UCSD-AML1 (cell line): ENCODE measurements around the gene SNTB2.

Experiments
- DNase-seq: peaks from one replicate; lab custom pipeline; 2025; ENCODE audit not compliant: unreplicated experiment; lab: John Stamatoyannopoulos, UW

Gene SNTB2

DNA sequence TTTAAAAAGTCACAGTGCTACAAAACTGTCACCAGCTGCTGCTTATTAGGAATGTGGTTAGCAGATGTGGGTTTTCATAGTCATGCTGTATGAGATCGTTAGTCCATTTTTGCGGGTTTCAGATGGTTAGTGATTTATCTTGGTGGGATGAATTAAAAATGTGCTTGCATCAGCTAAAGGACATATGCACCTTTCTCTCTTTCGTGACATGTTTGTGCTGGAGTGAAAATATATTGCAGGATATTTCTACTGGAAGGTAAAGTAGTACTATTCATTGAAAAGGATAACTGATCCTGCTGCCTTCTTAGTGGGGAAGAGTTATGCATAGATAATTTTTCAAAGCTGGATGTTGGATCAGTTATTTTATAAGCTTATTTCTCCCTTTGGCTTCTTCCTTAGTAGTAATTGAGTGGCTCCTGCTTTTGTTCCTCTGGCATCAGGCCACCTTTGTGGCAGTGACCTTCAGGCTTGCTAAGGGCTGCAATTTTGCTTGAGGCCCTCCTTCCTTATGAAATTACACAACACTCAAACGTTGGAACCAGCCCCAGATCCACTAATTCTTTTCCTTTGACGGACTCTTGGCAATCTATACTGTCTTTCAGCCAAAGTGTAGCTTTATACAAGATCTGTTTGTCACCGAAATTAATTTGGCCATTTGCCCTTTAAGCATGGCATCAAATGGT, 7.5 kb upstream of the SNTB2 start:
- DNase-seq = no peak

DNA sequence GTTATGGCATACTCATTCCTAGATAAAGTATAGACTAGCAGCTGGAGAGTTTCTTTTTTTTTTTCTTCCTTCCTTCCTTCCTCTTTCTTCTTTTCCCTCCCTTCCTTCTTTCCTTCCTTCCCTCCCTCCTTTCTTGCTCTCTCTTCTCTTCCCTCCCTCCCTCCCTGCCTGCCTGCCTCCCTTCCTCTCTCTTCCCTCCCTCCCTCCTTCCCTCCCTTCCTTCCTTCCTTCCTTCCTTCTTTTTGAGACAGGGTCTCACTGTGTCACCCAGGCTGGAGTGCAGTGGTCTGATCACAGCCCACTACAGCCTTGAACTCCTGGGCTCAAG, 7.0 kb upstream of the SNTB2 start:
- no peak for DNase-seq

DNA sequence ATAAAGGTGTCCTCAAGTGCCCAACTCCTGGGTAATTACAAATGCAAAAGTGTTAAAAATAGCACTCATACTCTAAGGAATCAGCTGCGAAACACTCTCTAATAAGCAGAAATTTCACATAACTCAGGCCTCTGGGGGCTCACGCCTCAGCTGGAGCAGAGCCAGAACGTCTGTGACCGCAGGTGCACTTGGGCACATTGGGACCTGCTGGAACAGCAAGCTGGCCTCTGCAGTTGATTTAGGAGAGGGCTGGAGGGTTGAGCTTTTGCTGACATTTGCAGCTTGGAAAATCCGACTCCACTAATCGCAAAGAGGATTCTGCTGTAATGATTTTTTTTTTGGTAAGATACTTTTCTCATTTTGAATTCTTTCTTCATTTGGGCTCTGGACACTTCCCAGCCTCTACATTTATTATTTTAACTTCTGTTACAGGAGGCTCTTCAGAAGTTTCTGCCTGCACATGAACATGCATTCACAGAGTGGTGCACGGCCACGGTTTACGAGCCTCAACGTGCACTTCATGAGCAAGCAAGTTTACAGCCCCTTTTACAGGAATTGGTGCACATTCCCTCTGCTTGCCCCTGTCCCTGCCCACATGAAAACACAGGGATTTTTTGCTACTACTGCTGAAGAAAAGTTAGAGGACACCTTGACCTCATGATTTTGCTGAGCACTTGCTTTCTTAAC, 4.1 kb upstream of the SNTB2 start:
- no peak for DNase-seq

DNA sequence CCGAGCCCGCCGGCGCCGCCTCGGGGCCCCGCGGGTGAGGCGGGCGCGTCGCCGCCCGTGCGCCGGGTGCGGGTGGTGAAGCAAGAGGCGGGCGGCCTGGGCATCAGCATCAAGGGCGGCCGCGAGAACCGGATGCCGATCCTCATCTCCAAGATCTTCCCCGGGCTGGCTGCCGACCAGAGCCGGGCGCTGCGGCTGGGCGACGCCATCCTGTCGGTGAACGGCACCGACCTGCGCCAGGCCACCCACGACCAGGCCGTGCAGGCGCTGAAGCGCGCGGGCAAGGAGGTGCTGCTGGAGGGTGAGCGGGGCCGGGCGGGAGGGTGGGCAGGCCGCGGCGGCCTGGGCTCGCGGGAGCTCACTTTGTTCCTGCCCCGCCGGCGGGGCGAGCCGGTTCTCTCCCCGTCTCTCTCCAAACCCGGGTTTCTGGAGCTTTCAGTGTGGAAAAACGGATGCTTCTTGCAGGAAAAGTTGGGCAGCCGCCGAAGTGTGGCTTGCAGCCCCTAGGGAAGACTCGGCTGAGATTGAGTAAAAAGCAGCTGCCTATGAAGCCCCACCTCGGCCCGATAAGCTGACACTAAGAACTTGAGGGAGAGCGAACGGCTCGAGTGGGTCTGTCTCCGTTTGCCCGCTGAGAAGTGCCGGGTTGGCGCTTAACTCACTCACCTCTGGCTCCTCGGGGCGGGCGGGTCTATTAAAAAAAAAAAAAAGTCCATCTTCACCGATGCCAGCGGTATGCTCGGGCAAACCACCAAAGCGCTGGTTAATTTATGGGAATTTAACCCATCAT, 677 bp downstream of the SNTB2 start:
- DNase-seq = peak; percentile 33

DNA sequence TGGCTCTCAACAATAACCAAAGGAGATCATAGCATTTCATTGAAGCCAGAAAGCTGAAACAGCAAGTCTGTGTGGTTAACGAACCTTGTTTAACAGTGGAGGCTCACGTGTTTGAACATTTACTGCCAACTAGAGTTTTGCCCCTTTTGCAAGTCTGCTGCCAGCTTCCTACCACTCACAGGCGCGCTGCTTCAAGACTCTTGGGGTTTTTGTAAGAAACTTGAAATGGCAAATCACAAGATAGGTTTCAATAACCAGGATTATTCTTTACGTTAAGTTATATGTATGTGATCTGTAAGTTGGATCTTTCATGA, 1.2 kb downstream of the SNTB2 start:
- DNase-seq = no peak

DNA sequence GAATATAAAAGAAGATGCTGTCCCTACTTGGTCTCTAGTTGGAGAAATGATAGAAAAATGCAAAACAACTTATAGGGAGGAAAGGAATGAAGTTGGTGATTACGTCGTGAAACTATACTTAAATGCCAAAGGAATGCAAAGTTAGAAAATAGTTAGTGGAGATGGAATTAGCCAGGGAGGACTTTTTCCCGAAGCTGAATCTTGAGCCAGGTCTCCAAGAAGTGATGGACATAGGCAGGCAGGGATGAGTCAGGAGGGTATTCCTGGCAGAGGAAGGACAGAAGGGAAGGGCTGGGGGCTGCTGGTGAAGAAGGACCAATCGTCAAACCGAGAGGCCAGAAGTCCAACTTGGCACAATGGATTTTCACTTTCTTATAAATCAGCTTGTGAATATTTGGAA, 1.8 kb downstream of the SNTB2 start:
- no peak for DNase-seq

DNA sequence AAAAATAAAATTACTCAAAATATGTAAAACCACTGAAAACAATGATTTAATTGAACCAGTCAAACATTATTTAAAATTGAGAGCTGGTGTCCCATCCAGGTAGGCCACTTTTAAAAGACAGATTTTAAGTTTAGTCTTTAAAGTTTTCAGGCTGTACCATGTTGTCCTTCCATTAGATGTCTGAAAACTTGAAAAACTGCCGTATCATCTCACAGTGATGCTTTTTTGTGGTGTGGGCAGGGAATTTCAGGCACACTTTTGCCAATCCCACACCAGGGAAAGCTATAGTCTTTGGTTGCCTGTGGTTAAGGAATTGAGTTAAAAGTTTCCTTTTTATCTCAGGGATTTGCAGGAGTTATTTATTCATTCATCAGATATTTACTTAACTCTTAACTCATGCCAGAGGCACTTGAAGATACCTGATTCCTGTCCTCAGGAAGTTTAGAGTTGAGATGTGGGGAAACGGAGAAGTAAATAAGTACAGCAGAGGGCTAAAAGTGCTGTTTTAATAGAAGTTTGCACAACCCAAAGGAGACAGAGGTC, 3.2 kb downstream of the SNTB2 start:
- no peak for DNase-seq

DNA sequence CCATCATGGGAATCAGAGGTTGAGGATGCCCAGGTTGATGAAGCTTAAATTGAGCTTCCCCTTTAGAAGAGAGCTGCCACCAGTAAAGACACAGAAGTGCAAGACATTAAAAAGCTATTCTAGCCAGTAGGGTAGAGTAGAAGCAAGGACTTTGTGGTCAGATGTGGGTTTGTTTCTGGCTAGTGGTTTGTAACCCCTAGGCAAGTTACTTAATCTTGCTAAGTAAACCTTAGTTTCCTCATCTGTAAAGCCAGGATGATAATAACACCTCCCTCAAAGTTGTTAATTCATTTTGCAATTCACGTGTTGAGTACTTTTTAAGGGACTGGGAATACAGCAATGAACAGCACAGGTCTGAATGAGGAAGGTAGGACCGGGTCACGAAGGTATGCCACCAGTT, 3.6 kb downstream of the SNTB2 start:
- no peak for DNase-seq

DNA sequence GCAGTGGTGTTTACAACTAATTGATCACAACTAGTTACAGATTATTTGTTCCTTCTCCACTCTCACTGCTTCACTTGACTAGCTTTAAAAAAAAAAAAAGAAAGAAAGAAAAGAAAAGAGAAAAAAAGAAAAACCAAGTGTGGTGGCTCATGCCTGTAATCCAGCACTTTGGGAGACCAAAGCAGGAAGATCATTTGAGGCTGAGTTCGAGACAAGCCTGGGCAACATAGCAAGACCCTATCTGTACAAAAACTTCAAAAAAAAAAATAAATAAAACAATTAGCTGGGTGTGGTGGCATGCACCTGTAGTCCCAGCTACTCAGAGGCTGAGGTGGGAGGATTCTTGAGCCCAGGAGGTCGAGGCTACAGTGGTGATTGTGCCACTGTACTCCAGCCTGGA, 4.2 kb downstream of the SNTB2 start:
- DNase-seq = no peak

DNA sequence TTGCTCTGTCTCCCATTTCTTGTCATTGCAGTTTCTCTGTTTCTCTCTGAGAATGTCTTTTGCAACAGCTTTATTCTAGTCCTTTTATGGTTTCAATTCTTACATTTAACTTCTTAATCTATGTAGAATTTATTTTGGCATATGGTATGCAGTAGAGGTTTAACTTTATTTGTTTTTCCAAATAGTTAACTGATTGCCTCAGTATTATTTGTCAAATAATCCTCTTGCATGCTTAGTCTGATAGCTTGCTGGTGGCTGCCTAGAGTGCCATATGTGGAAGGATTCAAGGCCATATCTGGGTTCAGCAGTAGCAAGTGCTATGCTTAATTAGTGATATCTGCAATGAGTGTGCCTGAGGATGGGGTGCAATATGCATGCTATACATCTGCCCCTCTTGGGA, 6.9 kb downstream of the SNTB2 start:
- DNase-seq = no peak

DNA sequence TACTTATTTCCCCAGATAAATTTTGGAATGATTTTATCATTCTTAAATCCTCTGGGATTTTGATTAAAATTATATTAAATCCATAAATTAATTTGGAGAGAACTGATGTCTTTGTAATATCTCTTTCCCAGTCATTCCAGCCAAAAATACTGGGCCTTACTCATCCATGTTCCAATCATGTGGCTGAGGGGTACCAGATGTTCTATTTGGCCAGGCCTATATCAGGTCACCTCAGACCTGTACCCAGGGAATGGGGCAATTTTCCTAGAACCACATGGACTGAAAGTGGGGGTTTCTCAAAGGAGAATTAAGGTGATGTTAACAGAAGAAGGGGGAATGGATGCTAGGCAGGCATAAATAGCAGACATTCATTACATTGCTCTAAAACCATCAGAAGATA, 7.5 kb downstream of the SNTB2 start:
- no peak for DNase-seq

DNA sequence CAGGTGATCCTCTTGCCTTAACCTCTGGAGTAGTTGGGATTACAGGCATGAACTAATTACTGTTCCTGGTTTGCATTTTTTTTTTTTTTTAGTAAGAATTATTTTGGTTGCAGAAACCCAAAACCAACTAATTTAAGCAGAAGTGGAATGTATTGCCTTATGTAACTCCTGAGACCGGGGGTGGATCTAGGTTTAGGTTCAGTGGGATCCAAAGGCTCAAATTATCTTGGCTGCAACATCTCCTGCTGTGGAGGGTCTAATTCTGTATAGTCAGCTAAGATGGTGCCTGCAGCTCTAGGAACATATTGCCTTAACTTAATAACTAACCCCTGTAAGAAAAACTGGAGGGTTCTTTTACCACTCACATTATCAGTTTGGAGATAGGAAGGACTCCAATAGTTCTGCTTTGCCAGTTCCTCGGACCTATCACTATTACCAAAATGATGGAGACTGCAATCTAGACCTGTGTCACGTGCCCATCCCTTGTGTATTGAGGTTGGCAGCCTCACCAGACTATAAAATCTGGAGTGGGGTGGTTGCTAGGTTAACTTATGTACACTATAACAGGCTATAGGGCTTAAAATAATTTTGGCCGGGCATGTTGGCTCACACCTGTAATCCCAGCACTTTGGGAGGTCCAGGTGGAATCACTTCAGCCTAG, 8.5 kb downstream of the SNTB2 start:
- no peak for DNase-seq

DNA sequence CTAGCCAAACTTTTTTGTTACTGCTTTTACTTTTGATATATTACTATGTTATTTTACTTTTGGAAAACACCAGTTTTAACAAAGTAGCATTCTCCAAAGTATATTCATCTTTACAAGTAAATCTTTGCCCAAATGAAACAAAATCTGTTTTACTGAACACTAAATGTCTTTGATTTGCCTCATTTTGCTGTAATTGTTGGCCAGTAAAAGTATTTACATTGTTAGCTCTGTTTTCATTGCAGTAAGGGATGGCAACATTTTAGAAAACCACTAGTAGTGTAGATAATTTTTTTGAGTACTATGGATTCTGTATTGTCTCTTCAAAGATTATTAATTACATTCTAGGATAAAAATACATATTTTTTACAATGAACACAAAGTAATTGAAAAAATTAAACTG, 10.6 kb downstream of the SNTB2 start:
- DNase-seq = no peak

DNA sequence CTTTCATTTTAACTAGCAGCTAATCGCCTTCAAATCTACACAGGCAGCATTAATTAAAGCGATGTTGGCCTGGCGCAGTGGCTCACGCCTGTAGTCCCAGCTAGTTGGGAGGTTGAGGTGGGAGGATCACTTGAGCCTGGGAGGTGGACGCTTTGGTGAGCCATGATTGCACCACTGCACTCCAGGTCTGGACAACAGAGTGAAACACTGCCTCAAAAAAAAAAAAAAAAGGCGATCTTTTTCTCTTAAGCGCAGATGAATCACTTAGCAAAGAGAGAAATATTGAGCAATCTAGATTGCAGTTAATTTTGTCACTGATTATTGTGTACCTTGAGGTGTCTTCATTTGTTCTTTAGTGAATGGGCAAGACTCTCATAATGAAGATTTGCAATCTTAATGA, 12.4 kb downstream of the SNTB2 start:
- no peak for DNase-seq

DNA sequence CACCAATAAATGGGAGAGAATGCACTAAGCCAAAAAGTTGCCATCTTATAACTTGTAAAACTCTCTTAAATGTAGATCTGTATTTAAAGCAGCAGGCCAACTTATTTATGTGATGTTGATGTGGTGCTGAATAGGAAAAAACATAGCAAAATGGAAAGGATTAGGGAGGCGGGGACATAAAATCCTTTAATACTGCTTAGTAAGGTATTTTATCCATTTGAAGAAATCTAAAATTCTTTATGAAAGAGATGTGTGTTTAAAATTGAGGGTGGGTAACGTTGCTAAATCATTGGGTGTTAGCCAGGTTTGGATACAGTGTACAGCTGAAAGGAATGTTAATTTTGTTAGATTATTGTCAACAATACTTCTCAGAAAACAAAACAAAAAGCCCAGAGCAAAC, 14.3 kb downstream of the SNTB2 start:
- no peak for DNase-seq

DNA sequence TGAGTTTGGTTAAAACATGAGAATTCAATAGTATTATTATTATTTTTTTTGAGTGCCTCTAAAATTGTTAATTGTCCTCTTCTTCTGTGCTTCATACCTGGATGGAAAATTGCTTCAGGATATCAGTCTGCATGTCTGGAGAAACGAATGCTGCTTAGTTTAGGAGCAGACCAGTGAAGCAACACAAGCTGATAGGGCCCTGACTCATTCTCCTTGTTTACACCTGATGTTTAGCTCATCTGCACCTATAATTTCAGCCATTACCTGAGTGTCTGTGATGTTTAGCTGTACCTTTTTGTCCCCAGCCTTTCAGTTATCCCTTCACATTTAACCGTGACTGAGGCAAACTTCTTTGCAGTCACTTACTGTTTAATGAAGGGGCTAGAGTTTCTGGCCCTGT, 14.8 kb downstream of the SNTB2 start:
- no peak for DNase-seq

DNA sequence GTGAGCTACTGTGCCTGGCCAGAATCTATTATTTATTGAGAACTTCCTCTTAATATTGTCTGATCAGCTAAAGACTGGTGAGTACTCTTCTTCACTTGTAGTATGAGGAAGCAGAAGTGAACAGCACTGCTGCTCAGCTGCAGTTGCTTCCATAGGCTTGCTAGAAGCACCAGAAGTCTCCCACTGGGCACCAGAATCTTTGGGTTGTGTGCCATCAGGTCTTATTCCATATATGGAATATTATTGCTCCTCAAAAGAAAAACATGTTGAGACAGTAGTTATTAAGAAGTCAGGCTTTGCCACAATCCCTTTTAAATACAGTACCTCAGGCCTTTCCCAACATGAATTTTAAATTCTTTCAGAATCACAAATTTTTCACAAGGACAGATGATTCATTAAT, 17.2 kb downstream of the SNTB2 start:
- DNase-seq = no peak

DNA sequence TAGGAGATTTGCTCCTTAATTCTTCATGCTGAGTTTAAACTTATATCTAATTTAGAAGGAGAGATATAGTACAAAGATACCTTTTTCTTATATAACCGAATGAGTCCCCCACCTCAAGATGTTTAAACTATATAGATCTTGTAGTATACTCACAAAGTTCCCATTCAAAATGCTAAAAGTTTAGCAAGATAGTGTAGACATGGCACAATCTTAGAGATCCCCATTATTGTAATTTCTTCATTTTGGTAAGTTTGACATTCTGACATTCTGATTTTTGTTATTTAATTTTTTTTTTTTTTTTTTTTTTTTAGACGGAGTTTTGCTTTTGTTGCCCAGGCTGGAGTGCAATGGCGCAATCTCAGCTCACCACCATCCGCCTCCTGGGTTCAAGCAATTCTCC, 22.8 kb downstream of the SNTB2 start:
- no peak for DNase-seq

DNA sequence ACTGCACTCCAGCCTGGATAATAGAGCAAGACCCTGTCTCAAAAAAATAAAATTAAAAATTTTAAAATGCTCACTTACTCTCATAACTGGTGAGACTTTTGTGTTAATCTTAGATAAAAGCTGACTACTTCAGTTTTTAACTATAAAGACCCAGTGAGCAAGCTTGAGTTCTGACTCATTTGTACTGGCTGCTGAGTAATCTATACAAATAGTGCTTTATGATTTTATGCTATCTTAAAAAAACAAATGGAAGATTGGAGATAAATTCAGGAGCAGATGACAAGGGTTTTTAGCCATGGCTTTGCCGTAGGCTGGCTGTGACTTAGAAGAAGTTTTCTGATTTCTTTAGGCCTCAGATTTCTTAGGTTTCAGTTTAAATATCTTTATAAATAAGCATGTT, 30.5 kb downstream of the SNTB2 start:
- DNase-seq = no peak

DNA sequence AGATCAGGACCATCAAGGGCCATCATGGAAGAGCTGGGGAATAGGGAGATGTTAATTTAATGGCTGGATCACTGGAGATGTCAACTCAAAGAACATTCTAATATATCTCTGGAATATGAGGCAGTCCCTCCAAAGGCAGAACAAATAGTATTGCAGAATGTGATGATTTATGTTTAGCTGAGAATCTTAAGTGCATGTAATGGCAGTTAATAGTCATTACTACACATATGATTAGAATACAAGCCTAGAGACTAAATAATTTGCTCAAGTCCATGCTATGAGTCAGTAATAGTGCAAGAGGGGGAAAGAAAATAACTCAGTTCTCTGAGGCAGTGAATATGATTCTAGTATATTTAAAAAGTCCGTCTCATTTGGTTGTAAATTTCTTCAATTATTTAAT, 32.3 kb downstream of the SNTB2 start:
- no peak for DNase-seq

DNA sequence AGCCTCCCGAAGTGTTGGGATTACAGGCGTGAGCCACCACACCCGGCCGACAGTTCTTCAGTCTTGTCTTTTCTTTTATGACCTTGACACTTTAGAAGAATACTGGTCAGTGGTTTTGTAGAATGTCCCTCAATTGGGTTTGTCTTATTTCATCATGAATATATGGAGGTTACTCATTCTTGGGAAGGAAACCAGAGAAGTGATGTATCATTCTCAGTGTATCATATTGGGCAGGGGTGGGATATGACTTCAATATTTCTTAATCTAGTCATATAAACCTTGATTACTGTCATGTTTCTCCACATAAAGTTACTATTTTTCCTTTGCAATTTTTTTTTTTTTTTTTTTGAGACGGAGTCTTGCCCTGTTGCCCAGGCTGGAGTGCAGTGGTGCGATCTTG, 36.9 kb downstream of the SNTB2 start:
- DNase-seq = no peak

DNA sequence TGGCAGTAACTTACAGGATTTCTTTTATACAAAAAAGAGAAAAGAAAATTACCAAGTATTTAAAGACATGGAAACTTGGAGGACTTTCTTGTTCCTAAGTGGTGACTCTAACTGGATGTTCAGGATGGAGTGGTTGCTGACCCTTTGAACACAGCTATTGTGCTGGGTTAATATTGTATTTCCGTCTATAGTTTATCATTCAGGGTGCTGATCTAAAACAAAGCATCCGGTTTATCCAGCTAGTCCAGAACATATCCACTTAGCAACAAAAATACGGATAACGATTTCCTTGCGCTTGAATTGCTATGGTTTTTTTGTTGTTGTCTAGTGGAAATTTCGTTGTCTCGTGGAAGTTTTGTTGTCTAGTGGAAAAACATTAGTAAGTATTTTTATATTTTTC, 38.2 kb downstream of the SNTB2 start:
- no peak for DNase-seq
